GM21360 (cell line): ENCODE data around the gene ZBTB38.

ENCODE experiments used
- ATAC-seq: cut with Tn5 transposase; IDR thresholded peaks from one replicate; pipeline ENCODE4 v1.9.1; 2021; ENCODE audit warnings: mild to moderate bottlenecking, moderate library complexity; ENCODE audit not compliant: unreplicated experiment

ZBTB38 gene

DNA sequence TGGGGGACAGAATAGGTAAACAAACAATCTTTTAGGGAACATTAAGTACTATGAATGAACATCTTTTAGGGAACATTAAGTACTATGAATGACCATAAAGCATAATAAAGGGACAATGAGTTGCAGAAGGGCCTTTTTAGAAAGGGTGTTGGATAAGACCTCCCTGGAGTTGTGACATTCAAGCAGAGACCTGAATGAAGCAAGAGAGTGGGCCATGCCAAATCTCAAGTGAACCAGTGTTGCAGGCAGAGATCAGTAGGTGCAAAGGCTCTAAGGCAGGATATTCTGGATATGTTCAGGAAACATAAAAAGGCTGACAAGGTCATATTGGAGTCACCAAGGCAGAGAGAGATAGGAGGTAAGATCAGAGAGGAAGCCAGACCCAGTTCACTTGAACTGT lies 29.4 kb upstream of the ZBTB38 start:
- no peak for ATAC-seq

DNA sequence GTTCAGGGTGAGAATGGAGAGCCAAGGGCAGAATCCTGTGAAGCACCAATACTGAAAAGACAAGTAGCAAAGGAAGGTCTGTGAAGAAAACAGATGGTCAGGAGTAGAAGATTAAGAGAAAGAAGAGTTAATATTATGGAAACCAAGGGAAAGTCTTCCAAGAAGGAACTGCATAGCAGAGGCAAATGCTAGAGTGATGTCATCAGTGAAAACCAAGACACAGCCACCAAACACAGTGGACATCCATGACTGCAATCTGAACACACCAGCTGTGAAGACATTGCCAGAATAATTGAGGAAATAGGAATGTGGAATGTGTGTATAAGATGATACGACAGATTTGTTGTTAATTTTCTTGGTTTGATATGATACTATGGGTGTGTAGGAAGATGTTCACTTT lies 26.8 kb upstream of the ZBTB38 start:
- ATAC-seq: no peak

DNA sequence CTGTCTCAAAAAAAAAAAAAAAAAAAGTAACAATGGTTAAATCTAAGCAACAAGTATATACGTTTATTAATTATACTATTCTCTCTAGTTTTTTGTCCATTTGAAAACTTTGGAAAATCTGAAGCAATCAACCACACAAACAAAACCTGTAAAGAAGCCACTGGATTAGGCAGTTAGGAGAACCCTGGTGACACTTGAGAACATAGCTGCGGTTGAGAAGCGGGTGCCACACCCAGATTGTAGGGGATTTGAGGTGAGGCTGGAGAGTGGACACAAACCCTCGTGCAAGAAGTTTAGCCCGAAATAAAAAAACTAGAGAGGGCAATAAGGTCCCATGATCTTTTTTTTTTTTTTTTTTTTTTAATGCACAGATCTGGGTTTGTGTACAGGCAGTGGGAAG lies 25.9 kb upstream of the ZBTB38 start:
- ATAC-seq: no peak

DNA sequence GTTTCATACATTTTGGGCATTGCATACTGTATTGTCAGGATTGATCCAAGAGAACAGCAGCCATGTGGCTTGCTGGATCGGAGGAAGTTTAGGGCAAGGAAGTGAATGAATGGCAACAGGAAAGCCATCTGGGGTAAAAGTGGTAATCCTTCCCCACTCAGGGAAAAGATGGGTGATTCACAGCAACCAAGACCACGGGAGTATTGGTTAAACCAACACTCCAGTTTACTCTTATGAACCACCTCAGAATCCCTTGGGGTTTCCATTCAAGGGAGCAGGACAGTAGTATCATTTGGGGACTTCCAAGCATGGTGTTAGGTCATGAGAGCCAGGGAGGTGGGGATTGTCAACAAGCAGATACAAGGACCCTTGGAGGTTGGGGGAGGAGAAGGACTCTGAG lies 25.2 kb upstream of the ZBTB38 start:
- ATAC-seq: no peak

DNA sequence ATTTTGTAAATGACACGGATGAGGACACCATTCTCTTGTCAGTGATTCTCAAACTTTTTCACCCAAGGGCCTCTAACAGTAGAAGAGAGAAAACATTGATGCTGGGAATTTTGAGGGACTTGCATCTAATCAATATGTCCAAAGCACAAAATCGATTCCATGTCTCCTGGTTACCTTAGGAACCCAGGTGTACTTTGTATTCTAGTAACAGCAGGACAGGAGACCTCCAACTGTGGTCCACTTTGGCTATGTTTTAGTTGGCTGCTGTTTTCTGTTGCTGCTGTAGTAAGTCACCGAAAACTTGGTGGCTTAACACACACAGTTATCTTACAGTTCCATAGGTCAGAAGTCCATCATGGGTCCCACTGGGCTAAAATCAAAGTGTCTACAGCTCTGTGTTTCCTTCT lies 24.4 kb upstream of the ZBTB38 start:
- no peak for ATAC-seq

DNA sequence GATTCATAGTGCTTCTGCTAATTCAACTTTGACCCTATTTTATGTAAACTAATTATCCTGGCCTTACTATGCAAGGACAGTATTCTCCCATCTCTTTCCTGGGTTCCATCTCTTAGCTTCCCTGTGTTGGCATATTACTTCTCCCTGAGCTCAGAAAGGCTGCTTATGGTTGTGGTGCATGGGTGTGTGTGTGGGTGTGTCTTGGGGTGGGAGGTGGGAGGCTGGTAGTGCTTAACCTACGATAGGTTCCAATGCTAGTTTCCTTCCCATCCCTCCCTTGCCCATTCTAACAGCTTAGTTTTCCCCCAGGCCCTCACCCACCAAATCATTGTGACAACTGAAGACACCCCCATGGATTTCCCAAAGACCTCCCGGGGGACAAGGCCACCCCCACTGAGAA lies 22.8 kb upstream of the ZBTB38 start:
- no peak for ATAC-seq

DNA sequence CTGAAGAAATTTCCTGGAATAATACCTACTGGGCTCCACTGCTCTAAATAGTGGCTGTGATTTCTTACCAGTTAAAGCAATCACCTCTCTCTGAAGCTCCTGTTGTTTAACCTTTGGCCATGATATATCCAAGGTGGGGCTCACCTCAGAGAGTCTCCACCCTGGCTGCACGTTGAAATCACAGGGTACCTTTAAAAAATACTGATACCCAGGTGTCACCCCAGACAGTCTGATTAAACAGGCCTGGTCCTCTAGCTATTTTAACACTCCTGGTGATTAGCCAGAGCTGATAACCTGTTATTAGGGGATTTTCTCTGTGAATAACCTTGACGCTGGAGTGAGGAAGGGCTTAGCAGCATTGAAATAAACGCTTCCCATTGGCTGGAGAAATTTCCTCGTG lies 22.3 kb upstream of the ZBTB38 start:
- no peak for ATAC-seq

DNA sequence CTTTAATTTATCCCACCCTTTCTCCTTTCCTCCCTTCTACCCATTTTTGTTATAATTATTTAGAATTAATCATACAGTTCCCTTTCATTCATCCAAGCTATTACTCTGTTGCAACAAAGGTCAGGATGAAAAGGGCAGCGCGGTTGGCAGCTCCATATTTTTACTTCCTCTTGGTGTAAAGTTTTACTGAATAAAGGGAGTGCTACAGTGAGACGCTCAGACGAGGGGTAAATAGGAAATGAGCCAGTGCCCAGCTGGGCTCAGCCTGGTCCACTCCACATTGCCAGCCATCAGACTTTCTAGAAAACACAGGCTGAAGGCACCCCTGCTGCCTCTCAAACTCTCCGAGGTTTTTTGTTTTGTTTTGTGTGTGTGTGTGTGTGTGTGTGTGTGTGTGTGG lies 21.9 kb upstream of the ZBTB38 start:
- ATAC-seq: no peak

DNA sequence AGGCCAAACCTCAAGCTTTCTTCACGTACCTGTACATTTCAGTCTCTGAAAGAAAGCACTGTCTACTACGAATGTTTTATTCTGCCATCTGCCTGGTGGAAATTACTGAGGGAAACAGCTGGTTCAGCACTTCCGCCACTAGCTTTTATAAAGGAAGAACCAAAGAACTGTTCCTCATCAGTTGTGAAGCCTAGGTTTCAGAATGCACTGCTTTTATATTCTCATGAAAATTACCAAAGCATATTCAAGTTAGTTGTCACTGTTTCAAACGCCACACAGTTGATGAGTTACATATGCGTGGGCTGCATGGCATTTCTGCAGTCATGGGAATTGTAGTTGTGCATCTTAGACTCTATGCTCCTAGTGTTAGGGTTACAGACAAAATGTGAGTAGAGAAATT lies 21.5 kb upstream of the ZBTB38 start:
- no peak for ATAC-seq

DNA sequence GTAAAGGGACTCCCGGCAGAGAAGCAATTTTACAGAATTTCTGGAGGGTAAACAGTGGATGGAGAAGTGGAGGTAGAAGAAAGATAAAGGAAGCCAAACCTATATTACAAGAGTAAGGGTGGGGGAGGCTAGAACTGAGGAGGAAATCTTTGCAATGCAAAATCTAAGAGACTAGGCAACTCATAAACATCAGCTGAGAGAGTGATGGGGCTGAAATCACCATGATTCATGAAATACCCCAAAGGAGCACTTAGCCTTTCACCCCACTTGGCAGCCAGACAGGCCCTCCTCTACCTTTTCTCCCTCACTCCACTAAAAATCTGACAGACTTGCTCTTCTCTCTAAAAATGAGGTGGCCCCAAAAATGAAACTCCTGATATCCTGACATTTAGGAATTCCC lies 19.5 kb upstream of the ZBTB38 start:
- ATAC-seq: no peak

DNA sequence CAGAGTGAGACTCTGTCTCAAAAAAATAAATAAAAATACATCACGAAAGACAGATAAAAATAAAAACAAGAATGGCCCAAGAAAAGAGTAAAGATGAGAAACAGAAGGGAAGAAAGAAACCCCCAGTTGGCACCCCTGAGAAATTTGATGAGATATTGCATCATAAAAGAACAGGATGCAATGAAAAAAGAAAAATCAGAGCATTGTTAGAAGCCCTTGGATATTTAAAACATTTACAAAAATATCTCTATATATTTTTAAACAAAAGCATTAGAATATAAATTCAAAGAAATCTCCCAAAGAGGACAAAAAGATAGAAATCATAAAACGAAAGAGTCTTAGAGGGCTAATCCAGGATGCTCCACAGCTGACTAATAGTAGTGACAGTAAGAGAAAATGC lies 18.6 kb upstream of the ZBTB38 start:
- ATAC-seq: no peak

DNA sequence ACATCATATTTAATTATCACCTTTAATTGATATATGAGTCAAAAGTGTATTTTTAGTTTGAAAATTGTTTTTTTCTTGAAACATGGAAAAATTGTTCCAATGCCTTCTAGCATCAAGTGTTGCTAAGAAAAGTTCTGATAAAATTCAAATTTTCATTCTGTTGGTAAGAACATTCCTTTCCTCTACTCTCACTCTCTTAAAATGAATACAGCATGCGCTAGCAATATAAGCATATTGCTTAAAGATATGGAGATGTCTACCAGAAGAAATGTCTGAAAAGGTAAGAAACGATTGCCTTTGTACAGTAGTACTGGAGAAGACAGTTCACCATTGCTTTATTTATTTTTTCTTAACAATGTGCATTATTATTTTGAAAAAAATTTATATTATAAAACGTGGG lies 17.6 kb upstream of the ZBTB38 start:
- ATAC-seq: no peak

DNA sequence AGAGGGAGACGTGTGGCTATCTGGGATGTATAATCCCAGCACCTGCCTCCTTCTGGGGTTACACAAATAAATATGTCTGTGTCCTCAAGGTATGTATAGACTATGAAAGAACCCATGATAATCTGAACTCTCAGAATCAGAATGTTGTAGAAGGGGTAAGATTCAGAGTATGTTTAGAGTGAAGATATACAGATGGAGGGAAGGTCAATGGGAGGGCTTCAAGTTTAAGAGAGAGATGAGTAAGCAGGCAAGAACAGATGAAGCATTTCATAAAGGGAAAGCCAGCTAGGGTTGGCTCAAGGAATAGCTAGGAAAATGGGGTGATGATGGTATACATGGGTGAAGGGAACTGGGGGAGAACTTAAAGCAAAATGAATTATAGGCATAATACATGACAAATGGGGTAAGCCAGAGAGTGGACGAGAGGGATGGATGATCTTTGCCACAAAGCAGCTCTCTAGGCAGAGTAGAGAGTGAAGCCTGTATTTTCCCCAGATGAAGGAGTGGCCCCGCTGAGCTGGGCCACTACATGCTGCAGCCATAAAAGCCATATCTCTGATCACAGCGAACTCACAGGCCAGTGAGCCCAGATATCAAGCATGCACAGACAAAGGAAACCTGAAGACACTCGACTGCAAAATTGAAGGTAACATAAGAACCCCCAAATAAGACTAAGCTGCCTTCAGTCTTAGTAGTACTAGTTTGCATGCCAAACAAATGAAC lies 15.9 kb upstream of the ZBTB38 start:
- no peak for ATAC-seq

DNA sequence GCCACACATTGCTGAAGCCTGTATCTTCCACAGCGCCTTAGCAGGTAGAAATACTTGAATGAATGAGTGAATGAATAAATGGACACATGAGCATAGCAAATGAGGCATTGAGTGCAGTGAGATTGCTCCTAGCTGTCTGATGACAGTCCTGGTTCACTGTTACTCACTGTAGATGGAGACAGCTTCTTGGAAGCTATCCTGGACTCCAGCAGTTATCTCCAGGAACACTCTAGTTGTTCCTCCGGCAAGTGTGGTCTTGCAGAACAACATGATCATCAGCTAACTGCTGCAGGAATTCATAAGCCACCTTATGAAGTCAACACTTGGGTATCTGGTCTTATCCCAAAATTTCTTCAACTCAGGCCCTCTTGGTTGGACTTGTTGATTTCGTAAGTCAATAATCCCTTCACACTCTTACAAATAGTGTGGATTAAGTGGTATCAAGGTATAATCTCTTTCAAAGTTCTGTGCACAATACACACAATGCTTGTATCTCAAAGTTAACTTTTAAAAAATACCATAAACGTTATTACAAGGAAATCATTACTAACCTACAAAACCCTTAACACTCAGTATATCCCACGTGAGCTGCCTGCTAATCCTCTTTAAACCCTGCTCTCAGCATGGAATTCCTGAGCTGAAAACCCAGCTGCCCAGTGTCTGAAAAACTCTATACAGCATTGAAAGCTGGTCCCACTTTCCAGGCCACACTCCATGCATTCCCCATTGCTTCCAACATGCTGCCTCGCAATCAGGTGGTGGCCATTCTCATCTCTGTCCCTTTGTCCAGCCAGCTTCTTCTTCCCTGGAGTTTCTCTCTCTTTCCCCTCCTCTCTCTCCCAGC lies 14.4 kb upstream of the ZBTB38 start:
- no peak for ATAC-seq

DNA sequence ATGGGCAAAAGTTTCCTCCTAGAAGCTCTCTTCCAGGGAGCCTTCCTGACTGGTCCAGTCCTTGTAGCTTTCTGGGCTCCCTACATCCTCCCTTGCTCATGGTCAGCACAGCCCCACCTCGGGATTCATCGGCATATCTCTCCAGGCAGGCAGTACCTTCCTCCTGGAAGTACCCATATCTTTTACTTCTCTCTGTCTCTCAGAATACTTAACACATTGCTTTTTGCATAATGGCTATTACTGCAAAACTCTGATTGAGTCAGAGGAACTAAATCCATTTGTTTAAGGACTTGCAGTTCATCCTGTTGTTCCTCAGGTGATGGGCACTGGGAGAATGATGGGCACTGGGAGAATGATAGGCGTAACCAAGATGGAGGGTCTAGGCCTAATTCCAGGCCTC lies 13.8 kb upstream of the ZBTB38 start:
- ATAC-seq: no peak

DNA sequence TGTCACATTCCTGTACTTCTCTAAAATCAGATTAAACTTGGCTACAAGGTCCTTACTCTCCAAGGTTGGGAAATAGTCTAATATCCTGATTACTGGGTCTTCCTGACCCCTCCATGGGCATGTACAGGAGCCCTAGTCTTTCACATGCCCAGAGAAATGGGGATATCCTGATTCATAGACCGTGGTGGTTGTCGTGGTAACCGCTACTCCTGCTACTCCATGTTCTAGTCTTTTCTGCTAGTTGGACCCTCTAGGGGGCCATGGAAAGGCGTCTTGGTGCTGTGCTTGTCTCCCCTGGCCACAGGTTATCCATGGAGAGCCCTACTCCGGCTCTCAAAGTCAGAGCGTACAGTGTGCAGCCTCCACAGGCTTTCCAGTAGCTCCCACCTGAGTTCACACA lies 13.1 kb upstream of the ZBTB38 start:
- ATAC-seq: no peak

DNA sequence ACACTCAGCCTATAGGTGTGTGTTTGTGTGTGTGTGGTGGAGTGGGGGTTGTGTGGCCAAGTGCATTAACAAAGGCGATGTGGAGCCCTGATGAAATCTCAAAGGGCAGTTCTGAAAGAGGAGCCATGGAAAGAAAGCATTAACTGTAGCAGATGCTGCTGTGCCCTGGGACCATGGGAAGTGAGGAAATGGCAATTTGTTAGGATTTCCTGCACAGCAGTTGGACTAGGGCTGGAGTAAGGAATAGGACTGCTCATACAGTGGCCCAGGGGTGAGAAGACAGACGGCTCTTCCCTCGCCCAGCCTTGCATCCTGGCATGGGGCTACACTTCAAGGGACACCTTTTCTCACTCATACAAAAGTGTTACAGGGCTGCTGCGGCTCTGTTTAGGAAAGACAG lies 12.3 kb upstream of the ZBTB38 start:
- ATAC-seq: no peak

DNA sequence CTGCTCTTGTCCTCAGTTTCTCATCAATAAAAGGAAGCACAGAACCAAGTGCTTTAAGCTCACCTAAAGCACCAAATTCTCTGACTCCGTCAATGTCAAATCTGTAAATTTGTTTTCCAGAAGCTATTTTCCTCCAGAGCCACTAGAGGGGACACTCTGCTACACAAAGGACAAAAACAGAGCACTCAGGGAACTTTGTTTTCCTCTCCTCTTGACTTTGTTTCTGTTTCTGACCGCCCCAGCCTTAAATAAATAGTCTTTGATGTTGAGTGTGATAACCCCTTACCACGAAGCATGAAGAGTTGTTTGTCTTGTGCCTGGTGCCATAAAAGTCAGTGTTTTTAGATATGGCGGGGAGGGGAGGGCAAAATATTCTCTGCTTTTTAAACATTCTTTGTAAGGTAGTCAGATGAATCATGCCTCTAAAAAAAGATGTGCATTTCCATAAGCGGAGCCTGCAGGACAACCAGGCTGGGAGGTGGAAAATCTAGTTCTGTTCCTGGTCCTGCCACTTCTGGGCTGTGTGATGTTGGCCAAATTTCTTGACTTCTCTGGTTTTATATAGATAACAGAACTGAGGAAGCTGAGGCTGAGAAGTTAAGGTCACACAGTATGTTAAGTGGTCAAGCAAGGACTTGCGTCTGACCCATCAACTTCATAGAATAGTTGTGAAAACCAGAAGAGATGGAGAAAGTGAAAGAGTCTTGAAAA lies 7.3 kb upstream of the ZBTB38 start:
- no peak for ATAC-seq

DNA sequence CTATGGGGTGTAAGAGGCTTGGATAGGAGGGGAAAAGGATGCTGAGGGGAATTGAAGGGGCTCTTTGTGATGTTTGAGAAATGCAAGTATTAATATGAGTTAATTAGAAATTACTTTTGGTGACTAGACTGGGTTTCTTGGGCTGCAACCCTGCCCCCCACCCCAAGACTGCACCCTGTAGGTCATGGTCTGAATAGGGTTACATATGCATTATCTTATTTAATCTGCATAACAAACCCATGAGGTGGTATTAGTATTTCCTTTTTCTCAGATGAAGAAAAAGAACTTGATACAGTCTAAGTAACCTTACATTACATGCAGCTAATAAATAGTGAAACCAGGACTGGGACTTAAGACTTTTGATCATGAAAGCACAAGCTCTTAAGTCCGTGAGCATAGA lies 5.6 kb upstream of the ZBTB38 start:
- ATAC-seq: no peak

DNA sequence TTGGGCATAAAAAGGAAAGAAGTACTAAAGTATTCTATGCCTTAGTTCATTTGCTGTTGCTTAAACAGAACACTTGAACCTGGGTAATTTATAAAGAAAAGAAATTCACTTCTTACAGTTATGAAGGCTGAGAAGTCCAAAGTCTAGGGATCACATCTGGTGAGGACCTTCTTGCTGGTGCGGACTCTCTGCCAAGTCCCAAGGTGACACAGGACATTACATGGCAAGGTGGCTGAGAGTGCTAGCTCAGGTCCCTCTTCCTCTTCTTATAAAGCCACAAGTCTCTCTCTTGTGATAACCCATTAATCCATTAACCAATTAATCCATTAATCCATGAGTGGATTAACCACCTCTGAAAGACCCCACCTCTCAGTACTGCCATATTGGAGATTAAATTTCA lies 3.1 kb upstream of the ZBTB38 start:
- no peak for ATAC-seq

DNA sequence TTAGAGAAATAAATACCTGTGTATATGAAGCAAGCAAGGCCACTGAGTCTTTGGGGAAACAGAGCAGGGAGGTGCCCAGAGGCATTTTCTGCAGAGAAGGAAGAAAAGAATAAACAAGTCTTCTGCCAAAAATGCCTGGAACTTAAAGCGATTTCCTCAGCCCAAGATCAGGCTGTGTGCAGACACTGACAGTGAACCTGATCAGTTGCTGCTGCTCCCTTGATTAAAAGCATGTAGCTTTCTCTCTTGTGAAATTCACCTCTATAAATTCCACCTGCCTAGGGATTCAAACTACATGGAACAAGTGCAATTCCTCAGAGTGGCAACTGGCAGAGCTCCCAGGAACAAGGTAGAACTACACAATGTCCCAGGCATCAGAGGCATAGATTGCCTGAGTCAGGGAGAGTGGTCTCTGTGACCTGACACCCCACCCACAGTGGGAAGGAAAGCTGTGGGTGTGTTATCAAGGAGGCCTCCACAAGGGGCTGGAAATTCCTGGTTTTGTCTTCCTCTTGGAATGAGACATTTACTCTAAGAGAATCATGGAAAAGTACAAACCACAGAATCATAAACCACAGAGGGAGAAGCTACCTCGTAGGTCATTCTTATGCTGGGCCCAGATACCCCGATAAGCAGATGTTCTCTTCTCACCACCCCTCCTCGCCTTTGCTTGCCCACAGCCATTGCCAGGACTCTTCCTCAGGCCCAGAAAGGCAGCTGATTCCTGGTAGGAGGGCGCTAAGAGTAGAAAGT lies 1.8 kb upstream of the ZBTB38 start:
- no peak for ATAC-seq
